ENCODE measurements around the gene THAP3. TPM values are rescaled to one million over a fixed set of nuclear protein-coding genes. Genes with fewer than 3 reads are reported as not detected.

THAP3 gene
- total RNA-seq, 1 experiment from 2014 or later: 54.6 TPM

GRCh38 chr1:6666696-6667095 is 42.0 kb downstream of the THAP3 start:
- Histone ChIP-seq H3K9me3 (ENCODE audit: low read length) (no peaks in the 10 kb centered on the region), H3F3A (ENCODE audit: low read length, unreplicated experiment) (no peaks in the 10 kb centered on the region), H4K20me1 (ENCODE audit: low read length) (no peaks in the 10 kb centered on the region), H3K4me1 (ENCODE audit: insufficient read depth, low read length) (no peaks in the 10 kb centered on the region), H3K36me3 (ENCODE audit: low read depth, low read length) (peaks cover 41% of the 10 kb centered on the region), H3K79me2 (ENCODE audit: low read length) (peaks cover 11% of the 10 kb centered on the region; the same call in 1 of the 2 replicates), H3K9ac (ENCODE audit: low read length) (no peak overlapping the region), H2AFZ (ENCODE audit: low read length) (no peak overlapping the region), H3K4me3 (ENCODE audit: low read length) (no peak overlapping the region), H3K27ac (ENCODE audit: low read length) (no peak overlapping the region), H3K9me2 (replicated peaks; ENCODE audit: low read length) (no peaks in the 10 kb centered on the region), H3K4me2 (ENCODE audit: low read length) (no peak overlapping the region), H3K27me3 (ENCODE audit: low read length) (no peaks in the 10 kb centered on the region)
- TF ChIP-seq, protein P1, sequence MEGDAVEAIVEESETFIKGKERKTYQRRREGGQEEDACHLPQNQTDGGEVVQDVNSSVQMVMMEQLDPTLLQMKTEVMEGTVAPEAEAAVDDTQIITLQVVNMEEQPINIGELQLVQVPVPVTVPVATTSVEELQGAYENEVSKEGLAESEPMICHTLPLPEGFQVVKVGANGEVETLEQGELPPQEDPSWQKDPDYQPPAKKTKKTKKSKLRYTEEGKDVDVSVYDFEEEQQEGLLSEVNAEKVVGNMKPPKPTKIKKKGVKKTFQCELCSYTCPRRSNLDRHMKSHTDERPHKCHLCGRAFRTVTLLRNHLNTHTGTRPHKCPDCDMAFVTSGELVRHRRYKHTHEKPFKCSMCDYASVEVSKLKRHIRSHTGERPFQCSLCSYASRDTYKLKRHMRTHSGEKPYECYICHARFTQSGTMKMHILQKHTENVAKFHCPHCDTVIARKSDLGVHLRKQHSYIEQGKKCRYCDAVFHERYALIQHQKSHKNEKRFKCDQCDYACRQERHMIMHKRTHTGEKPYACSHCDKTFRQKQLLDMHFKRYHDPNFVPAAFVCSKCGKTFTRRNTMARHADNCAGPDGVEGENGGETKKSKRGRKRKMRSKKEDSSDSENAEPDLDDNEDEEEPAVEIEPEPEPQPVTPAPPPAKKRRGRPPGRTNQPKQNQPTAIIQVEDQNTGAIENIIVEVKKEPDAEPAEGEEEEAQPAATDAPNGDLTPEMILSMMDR (conservative IDR thresholded peaks at IDR 0.05; ENCODE audit: low read depth, low read length): no peak
- TF ChIP-seq EZH2 (IDR thresholded peaks at IDR 0.05; ENCODE audit: low read length, unreplicated experiment) (no peak), EZH2phosphoT487 (IDR thresholded peaks at IDR 0.05; ENCODE audit: borderline replicate concordance, low read length) (no peak)
- intact Hi-C loops (cut with micrococcal nuclease): no loop called here
- ChIA-PET CTCF (interaction anchor here (0.7 kb wide), 1 partner anchor 151 kb away, joined by 4 read pairs; no protein-coding TSS in a partner anchor), POLR2A (ENCODE audit: unreplicated experiment) (no interaction called here)
- DNase-seq: no peak
- no TSS peak for BruUV-seq (replicated peaks)
- no peak for ATAC-seq

DNA sequence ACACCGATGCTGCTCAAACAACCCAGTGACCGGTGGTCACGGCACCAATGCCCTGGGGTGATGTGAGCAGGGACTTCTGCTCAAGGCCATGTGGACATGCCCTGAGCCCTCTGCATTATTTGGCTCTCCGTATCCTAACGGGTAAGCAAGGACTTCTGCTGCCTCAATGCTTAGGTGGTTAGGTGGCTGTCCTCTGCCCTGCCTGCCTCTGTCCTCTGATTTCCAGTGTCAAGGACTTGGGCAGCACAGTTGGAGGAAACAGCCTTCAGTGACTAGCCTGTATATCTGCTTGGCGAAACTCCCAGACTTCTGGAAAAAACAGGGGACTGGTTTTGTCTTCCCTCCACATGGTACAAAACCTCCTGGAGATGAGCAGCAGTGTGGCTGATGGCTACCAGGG is 42.5 kb downstream of the THAP3 start:
- Histone ChIP-seq H3K4me2 (ENCODE audit: low read length) (no peak overlapping the region), H2AFZ (ENCODE audit: low read length) (no peak overlapping the region), H3K9me2 (replicated peaks; ENCODE audit: low read length) (no peaks in the 10 kb centered on the region), H4K20me1 (ENCODE audit: low read length) (no peaks in the 10 kb centered on the region), H3K27me3 (ENCODE audit: low read length) (no peaks in the 10 kb centered on the region), H3K9ac (ENCODE audit: low read length) (no peak overlapping the region), H3F3A (ENCODE audit: low read length, unreplicated experiment) (no peaks in the 10 kb centered on the region), H3K36me3 (ENCODE audit: low read depth, low read length) (peaks cover 40% of the 10 kb centered on the region), H3K4me1 (ENCODE audit: insufficient read depth, low read length) (no peaks in the 10 kb centered on the region), H3K27ac (ENCODE audit: low read length) (no peak overlapping the region), H3K79me2 (ENCODE audit: low read length) (peaks cover 9% of the 10 kb centered on the region; the same call in 1 of the 2 replicates), H3K4me3 (ENCODE audit: low read length) (no peak overlapping the region), H3K9me3 (ENCODE audit: low read length) (no peaks in the 10 kb centered on the region)
- DNase-seq (no peak), ATAC-seq (no peak)
- BruUV-seq (replicated peaks): no TSS peak
- ChIA-PET CTCF (no interaction called here), POLR2A (ENCODE audit: unreplicated experiment) (no interaction called here)
- intact Hi-C loops (cut with micrococcal nuclease): no loop called here
- TF ChIP-seq EZH2phosphoT487 (IDR thresholded peaks at IDR 0.05; ENCODE audit: borderline replicate concordance, low read length) (no peak), EZH2 (IDR thresholded peaks at IDR 0.05; ENCODE audit: low read length, unreplicated experiment) (no peak)
- TF ChIP-seq, protein P1 (conservative IDR thresholded peaks at IDR 0.05; ENCODE audit: low read depth, low read length): no peak

DNA sequence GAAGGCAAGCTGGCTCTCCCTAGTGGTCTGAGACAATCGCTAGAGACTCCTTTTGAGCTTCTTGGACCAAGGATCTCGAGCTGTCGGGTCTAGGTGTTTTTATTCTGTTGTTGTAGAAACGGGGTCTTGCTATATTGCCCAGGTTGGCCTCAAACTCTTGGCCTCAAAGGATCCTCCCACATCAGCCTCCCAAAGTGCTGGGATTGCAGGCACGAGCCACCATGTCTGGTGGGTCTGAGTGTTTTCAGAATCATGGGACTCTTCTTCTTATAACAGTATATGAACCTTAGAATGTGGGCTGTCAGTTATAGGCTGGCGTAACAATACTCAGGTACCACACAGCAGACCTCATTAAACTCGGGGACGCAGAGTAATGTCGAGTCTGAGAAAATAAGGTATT is 43.8 kb downstream of the THAP3 start:
- Histone ChIP-seq H4K20me1 (ENCODE audit: low read length) (no peaks in the 10 kb centered on the region), H3K9ac (ENCODE audit: low read length) (no peak overlapping the region), H3K4me2 (ENCODE audit: low read length) (no peak overlapping the region), H3K27me3 (ENCODE audit: low read length) (no peaks in the 10 kb centered on the region), H3K9me2 (replicated peaks; ENCODE audit: low read length) (no peaks in the 10 kb centered on the region), H3K36me3 (ENCODE audit: low read depth, low read length) (peaks cover 30% of the 10 kb centered on the region), H3K27ac (ENCODE audit: low read length) (no peak overlapping the region), H3K4me3 (ENCODE audit: low read length) (no peak overlapping the region), H3K4me1 (ENCODE audit: insufficient read depth, low read length) (no peaks in the 10 kb centered on the region), H3F3A (ENCODE audit: low read length, unreplicated experiment) (no peaks in the 10 kb centered on the region), H3K79me2 (ENCODE audit: low read length) (peaks cover 8% of the 10 kb centered on the region; the same call in 1 of the 2 replicates), H3K9me3 (ENCODE audit: low read length) (no peaks in the 10 kb centered on the region), H2AFZ (ENCODE audit: low read length) (no peak overlapping the region)
- TF ChIP-seq EZH2 (IDR thresholded peaks at IDR 0.05; ENCODE audit: low read length, unreplicated experiment): no peak
- TF ChIP-seq, protein P1 (conservative IDR thresholded peaks at IDR 0.05; ENCODE audit: low read depth, low read length): no peak
- TF ChIP-seq EZH2phosphoT487 (IDR thresholded peaks at IDR 0.05; ENCODE audit: borderline replicate concordance, low read length): no peak
- DNase-seq (no peak), ATAC-seq (no peak)
- intact Hi-C loops (cut with micrococcal nuclease): no loop called here
- ChIA-PET CTCF (no interaction called here), POLR2A (ENCODE audit: unreplicated experiment) (no interaction called here)
- no TSS peak for BruUV-seq (replicated peaks)
